Panc1 (cell line): Measurements from ENCODE around the gene STXBP4. TPM values are rescaled to one million over a fixed set of nuclear protein-coding genes. Genes with fewer than 3 reads are reported as not detected.

Experiments used
- ATAC-seq: fragments of 200-7000 bp; cut with Tn5 transposase; 2 replicates; pipeline ENCODE4 v1.9.1; 2020; ENCODE audit warnings: mild to moderate bottlenecking, moderate library complexity
- BruUV-seq: library from RNA; stranded (reverse); fragments of 400-500 nt; replicated peaks from 2 replicates; lab custom pipeline; 2021; lab: Mats Ljungman, UMichigan
- CTCF ChIA-PET: fragments of 300-600 bp; sonication (Branson Sonifier 250); formaldehyde crosslinking; loops from one replicate; lab custom pipeline; 2022; ENCODE audit warnings: antibody characterized with exemption; lab: Charles Lee
- POLR2A ChIA-PET: fragments of 300-600 bp; sonication (Branson Sonifier 250); formaldehyde crosslinking; loops from one replicate; lab custom pipeline; 2022; ENCODE audit warnings: antibody characterized with exemption; lab: Charles Lee
- DNase-seq: peaks from one replicate; pipeline ENCODE4 v3.0.0-alpha.2; 2010; ENCODE audit warnings: low read depth, low spot score
- H3K27ac ChIP-seq: 2 replicates; pipeline ENCODE4 v1.5.1; 2011; ENCODE audit warnings: mild to moderate bottlenecking, low read length, inconsistent platforms
- H3K27me3 ChIP-seq: fragments of 200-500 bp; sonication (Bioruptor generic); 2 replicates; pipeline ENCODE4 v1.6.0; 2014; ENCODE audit warnings: low read length, inconsistent platforms; ENCODE audit not compliant: control insufficient read depth, insufficient read depth
- H3K36me3 ChIP-seq: fragments of 200-500 bp; sonication (Bioruptor generic); 2 replicates; pipeline ENCODE4 v1.5.1; 2014; ENCODE audit warnings: inconsistent platforms, mild to moderate bottlenecking, low read length, moderate library complexity; ENCODE audit not compliant: control insufficient read depth, insufficient read depth
- H3K4me1 ChIP-seq: 2 replicates; pipeline ENCODE4 v1.5.1; 2011; ENCODE audit warnings: inconsistent platforms, mild to moderate bottlenecking, low read length, moderate library complexity; ENCODE audit not compliant: control insufficient read depth, insufficient read depth
- H3K4me3 ChIP-seq, 2 experiments: 2 replicates each; pipeline ENCODE4 v1.5.1; 2011 to 2012; ENCODE audit warnings: low read depth in 2 of 2, low read length in 2 of 2, mild to moderate bottlenecking in 2 of 2, inconsistent platforms in 1 of 2, moderate library complexity in 1 of 2
- H3K9me3 ChIP-seq: fragments of 200-500 bp; sonication (Bioruptor generic); 2 replicates; pipeline ENCODE4 v1.5.1; 2014; ENCODE audit warnings: low read depth, mild to moderate bottlenecking, inconsistent platforms, low read length, moderate library complexity; ENCODE audit not compliant: control insufficient read depth, insufficient read depth
- CTCF ChIP-seq: fragments of 450-650 bp; IDR thresholded peaks from 2 replicates; pipeline ENCODE4 v1.5.1; 2017; ENCODE audit warnings: mild to moderate bottlenecking
- POLR2AphosphoS5 ChIP-seq: IDR thresholded peaks from 2 replicates; pipeline ENCODE4 v1.6.1; 2012; ENCODE audit warnings: mild to moderate bottlenecking, low read depth, low read length, moderate library complexity
- REST ChIP-seq, 2 experiments: IDR thresholded peaks; 2 replicates each; pipeline ENCODE4 v1.6.1; 2011 to 2012; ENCODE audit warnings: low read depth in 2 of 2, control low read depth in 1 of 2, low read length in 1 of 2, mild to moderate bottlenecking in 1 of 2, moderate library complexity in 1 of 2; ENCODE audit not compliant: insufficient read depth in 1 of 2
- SIN3A ChIP-seq: IDR thresholded peaks from 2 replicates; pipeline ENCODE4 v1.6.1; 2012; ENCODE audit warnings: low read depth, mild to moderate bottlenecking, low read length, moderate library complexity, borderline replicate concordance; ENCODE audit not compliant: insufficient read depth
- TCF7L2 ChIP-seq: IDR thresholded peaks from 2 replicates; pipeline ENCODE4 v1.6.1; 2011; ENCODE audit warnings: mild to moderate bottlenecking, low read depth, low read length, inconsistent platforms
- in situ Hi-C: cut with HindIII; loops from 2 replicates; pipeline ENCODE4 v1.10.0; 2016; ENCODE audit warnings: low sequenced_read_pairs, low pct_unique_long_range_greater_than_20kb
- intact Hi-C: fragments of 100-400 bp; cut with micrococcal nuclease; formaldehyde crosslinking; loops from one replicate; pipeline ENCODE4 v1.10.0; 2022; ENCODE audit not compliant: unreplicated experiment
- total RNA-seq: library from RNA; stranded (reverse); gene quantifications from one replicate; pipeline ENCODE4 v1.2.1, GENCODE V29; 2021; ENCODE audit not compliant: unreplicated experiment

The STXBP4 gene
- total RNA-seq, 1 experiment from 2014 or later: 12.8 TPM

GRCh38 chr17:55215711-55216110, 247.1 kb downstream of the STXBP4 start:
- intact Hi-C loops: no loop called here
- Histone ChIP-seq H3K36me3 (no peaks in the 10 kb centered on the region), H3K27ac (no peak overlapping the region), H3K4me3 (no peak overlapping the region), H3K4me1 (no peaks in the 10 kb centered on the region), H3K27me3 (no peaks in the 10 kb centered on the region; the same call in 1 of the 2 replicates), H3K9me3 (no peaks in the 10 kb centered on the region)
- ChIA-PET CTCF (no interaction called here), POLR2A (no interaction called here)
- TF ChIP-seq POLR2AphosphoS5 (no peak), TCF7L2 (no peak), SIN3A (no peak), CTCF (no peak), REST (IDR thresholded peaks at IDR 0.05; ENCODE audit: insufficient read depth in 1 of 2, low read depth in 2 of 2, low read length in 1 of 2) (no peak)
- no TSS peak for BruUV-seq
- no peak for DNase-seq
- ATAC-seq: no peak
- in situ Hi-C loops: no loop called here

GRCh38 chr17:55216888-55217287, 248.3 kb downstream of the STXBP4 start:
- H3K36me3 ChIP-seq: no peaks in the 10 kb centered on the region
- in situ Hi-C loops (no loop called here), intact Hi-C loops (no loop called here)
- ATAC-seq (no peak), DNase-seq (no peak)
- ChIA-PET CTCF (no interaction called here), POLR2A (no interaction called here)
- no peak overlapping the region for H3K27ac ChIP-seq
- H3K27me3 ChIP-seq: no peaks in the 10 kb centered on the region; the same call in 1 of the 2 replicates
- no peak for TF ChIP-seq POLR2AphosphoS5
- TF ChIP-seq SIN3A: no peak
- TF ChIP-seq TCF7L2: no peak
- TF ChIP-seq REST (IDR thresholded peaks at IDR 0.05; ENCODE audit: insufficient read depth in 1 of 2, low read depth in 2 of 2, low read length in 1 of 2): no peak
- TF ChIP-seq CTCF: no peak
- no peaks in the 10 kb centered on the region for H3K4me1 ChIP-seq
- no peaks in the 10 kb centered on the region for H3K9me3 ChIP-seq
- no peak overlapping the region for H3K4me3 ChIP-seq
- BruUV-seq: no TSS peak
